GM12873 (cell line): ENCODE results near the gene GMDS.

Experiments
- TF ChIP-seq, protein P1 (sequence below): IDR thresholded peaks from 2 replicates; pipeline ENCODE4 v1.5.1; 2012; ENCODE audit warnings: low read depth, mild to moderate bottlenecking, moderate library complexity, low read length, control low read depth; ENCODE audit not compliant: insufficient read depth; ENCODE audit errors: missing control alignments

Gene GMDS

DNA sequence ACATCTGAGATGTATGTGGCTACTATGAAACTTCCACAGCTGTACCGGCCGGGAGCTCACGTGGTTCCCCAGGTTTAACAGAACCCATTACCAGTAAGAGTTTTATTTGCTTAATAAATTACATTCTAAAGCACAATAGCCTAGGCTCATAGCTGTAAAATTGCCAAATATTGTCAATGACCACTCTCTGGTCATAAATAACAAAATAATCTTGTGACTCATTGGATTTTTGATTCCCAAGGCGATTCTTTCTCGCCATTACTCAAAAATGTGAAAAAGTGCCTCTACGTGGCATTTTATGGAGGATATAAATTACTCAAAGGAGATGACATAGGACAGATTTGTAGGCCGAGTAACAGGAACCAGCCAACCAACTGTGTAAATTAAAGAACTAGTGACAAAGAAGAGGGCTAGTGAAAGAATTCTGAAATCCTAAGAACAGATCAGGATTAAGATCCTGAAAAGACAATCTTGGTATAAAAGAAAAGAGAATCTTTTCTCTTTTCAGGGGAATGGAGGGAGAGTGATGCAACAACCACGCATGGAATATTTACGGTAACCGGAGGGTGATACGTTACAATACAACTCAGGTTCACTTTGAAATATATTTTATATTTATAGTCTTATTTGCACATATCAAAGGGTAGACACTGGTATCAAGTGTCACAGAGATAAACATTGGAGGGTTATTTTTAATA lies 436.0 kb downstream of the GMDS start:
- TF ChIP-seq, protein P1, sequence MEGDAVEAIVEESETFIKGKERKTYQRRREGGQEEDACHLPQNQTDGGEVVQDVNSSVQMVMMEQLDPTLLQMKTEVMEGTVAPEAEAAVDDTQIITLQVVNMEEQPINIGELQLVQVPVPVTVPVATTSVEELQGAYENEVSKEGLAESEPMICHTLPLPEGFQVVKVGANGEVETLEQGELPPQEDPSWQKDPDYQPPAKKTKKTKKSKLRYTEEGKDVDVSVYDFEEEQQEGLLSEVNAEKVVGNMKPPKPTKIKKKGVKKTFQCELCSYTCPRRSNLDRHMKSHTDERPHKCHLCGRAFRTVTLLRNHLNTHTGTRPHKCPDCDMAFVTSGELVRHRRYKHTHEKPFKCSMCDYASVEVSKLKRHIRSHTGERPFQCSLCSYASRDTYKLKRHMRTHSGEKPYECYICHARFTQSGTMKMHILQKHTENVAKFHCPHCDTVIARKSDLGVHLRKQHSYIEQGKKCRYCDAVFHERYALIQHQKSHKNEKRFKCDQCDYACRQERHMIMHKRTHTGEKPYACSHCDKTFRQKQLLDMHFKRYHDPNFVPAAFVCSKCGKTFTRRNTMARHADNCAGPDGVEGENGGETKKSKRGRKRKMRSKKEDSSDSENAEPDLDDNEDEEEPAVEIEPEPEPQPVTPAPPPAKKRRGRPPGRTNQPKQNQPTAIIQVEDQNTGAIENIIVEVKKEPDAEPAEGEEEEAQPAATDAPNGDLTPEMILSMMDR: no peak

DNA sequence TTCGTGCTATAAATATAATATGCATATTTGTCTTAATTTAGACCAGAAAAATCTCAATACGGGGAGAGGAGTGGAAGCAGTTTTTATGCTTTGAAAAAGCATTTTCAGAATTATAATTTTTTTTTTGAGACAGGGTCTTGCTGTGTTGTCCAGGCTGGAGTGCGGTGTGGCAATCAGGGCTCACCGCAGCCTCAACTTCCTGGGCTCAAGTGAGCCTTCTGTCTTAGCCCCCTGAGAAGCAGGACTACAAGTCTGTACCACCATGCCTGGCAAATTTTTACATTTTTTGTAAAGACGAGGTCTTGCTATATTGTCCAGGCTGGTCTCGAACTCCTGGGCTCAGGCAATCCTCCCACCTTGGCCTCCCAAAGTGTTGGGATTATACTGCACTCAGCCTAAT lies 438.5 kb downstream of the GMDS start:
- TF ChIP-seq, protein P1: no peak

DNA sequence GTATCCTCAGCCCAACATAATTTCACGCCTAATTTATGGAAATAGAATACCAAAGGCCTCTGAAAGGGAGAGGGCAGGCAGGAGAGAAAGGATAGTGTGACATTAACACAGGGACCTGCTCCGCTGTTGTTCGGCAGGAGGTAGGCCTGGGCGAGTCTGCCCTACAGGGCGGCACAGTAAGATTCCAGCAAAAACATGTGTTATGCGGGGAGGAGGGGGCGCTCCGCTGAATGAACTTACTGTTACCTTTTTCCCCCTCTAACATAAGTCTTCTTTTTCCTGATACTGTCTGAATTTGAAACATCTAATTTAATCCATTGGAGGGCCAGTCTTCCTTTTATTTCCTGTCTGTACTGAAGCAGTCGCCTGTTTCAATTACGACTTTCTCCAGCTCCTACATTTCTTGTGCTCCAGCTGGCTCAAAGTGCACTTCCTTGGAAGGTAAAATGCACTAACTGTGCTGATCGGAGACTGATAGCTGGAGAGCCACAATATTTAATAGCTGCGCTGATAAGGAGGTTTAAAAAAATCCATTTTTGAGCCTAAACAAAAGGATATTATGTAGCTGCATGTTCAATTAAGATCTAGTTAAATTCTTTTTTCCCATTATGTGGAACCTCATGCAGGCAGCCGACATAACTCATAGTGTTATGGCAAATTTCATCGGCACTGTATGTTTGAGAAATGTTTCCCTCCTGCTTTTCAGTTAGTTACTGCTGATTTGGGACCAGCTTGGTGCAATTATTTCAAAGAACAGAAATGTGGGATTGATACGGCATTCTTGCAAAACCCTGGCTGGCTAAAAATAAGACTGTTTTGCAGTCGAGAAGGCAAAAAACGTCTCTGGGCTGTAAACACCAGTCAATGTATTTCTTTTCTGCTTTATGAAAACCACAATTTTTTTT lies 442.7 kb downstream of the GMDS start:
- TF ChIP-seq, protein P1: no peak

DNA sequence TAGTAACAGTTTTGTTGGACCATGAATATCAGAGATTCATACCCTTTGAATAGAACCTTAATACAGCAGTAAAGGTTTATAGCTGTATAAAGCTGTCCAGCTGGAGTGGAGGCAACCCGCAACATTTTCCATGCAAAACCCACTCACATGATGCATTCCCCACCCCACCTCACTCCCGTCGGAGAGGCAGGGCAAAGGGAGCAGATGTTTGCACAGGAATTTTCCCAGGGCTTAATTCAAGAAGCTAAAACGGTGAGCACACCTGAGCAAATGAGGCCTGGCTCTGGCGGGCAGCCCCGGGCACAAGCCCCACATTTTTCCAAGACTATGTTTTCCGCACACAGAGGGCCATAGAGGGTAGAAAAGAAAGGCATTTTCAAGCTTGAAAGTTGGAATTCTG lies 444.0 kb downstream of the GMDS start:
- TF ChIP-seq, protein P1: no peak

DNA sequence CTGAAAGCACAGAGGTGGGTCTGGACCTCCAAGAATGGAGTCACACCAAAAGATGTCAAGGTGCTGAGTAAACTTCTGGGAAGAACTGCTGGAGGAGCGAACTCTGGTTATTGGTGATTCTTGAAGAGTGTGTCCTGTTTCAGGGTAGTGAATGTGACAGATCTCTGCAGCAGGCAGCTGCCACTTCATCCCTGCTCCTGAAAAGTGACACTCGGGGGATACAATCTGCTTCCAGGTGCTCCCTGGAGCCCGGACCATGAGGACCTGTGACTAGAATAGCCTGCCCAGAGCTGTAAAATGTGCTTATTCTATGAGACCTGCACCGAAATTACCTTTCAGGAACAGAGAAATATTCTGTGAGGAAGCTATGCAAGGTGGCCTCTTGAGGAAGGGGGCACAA lies 444.6 kb downstream of the GMDS start:
- TF ChIP-seq, protein P1: no peak

DNA sequence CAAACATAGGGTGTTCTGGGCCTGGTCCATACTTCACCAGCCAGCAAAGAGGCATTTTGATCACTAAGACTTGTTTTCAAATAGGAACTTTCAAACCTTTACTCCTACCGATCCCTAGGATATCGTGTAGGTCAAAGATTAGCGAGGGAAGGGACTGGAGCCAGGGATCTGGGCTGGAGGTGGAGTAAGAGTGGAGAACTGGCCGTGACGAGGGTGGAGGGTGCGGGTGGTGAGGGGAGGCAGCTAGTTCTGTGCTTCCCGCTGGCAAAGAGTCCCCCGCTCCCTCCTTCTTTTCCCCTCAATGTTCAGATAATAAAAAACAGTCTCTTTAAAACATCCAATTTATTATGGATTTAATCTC lies 446.5 kb downstream of the GMDS start:
- TF ChIP-seq, protein P1: no peak

DNA sequence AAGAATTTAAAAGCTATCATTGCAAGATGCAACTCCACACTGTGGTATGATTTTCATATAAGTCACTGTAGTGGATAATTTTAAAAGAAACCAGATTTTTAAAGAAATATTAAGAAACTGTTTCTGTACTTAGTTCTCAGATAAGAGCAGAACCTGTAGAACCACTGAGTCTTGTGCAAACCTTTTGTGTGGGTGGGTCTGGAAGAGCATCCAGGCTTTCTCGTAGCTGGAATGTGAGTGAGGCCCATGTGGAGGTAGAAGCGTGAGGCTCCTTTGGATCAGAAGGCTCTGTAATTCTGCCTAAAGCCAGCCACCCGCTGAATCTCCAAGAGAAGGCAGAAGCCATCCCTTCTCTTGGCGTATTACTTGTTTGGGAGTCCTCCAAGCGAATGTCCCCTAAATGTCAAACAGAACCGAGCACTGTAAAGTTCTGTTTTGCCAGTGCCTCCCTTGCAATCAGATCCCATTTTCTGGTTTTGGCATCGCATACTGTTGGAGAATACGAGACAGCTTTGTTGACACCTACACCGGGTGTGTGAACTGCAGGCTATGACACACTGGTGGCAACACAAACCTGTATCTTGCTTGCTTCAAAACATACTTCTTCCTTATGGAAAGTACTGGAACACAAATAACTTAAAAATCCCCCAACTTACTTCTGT lies 447.0 kb downstream of the GMDS start:
- TF ChIP-seq, protein P1: no peak
